Smooth muscle cell (in vitro differentiated cells): Measurements from ENCODE around the gene ZNF75A. TPM values are rescaled to one million over a fixed set of nuclear protein-coding genes. Genes with fewer than 3 reads are reported as not detected.

Experiments
- DNase-seq: peaks from one replicate; lab custom pipeline; 2025; ENCODE audit not compliant: unreplicated experiment; lab: John Stamatoyannopoulos, UW
- H2AFZ ChIP-seq: fragments of 200-600 bp; sonication (generic); 2 replicates; pipeline ENCODE4 v1.6.0; 2016; ENCODE audit warnings: antibody characterized with exemption, low read depth, mild to moderate bottlenecking
- H3F3A ChIP-seq: fragments of 200-600 bp; sonication (generic); 2 replicates; pipeline ENCODE4 v1.6.0; 2017; ENCODE audit warnings: antibody characterized with exemption, low read depth
- H3K27ac ChIP-seq: fragments of 200-600 bp; sonication (generic); 2 replicates; pipeline ENCODE4 v1.5.1; 2016; ENCODE audit warnings: low read depth, mild to moderate bottlenecking
- H3K27me3 ChIP-seq: fragments of 200-600 bp; sonication (generic); 2 replicates; pipeline ENCODE4 v1.6.1; 2016; ENCODE audit warnings: low read depth, mild to moderate bottlenecking
- H3K36me3 ChIP-seq: fragments of 200-600 bp; sonication (generic); 2 replicates; pipeline ENCODE4 v1.5.1; 2016; ENCODE audit warnings: low read depth
- H3K4me1 ChIP-seq: fragments of 200-600 bp; sonication (generic); 2 replicates; pipeline ENCODE4 v1.5.1; 2016; ENCODE audit warnings: low read depth
- H3K4me2 ChIP-seq: fragments of 200-600 bp; sonication (generic); 2 replicates; pipeline ENCODE4 v1.6.0; 2016; ENCODE audit warnings: mild to moderate bottlenecking
- H3K4me3 ChIP-seq: fragments of 200-600 bp; sonication (generic); 2 replicates; pipeline ENCODE4 v1.5.1; 2016; ENCODE audit warnings: mild to moderate bottlenecking
- H3K79me2 ChIP-seq: fragments of 200-600 bp; sonication (generic); 2 replicates; pipeline ENCODE4 v1.6.0; 2016; ENCODE audit warnings: low read depth, mild to moderate bottlenecking
- H3K9ac ChIP-seq: fragments of 200-600 bp; sonication (generic); 2 replicates; pipeline ENCODE4 v1.6.0; 2016; ENCODE audit warnings: low read depth
- H3K9me3 ChIP-seq: fragments of 200-600 bp; sonication (generic); replicated peaks from 2 replicates; pipeline ENCODE4 v1.5.1; 2016; ENCODE audit warnings: low read depth
- H4K20me1 ChIP-seq: fragments of 200-600 bp; sonication (generic); 2 replicates; pipeline ENCODE4 v1.6.0; 2016; ENCODE audit warnings: low read depth
- CTCF ChIP-seq: fragments of 200-600 bp; sonication (generic); IDR thresholded peaks from 2 replicates; pipeline ENCODE4 v1.5.1; 2017; ENCODE audit warnings: borderline replicate concordance, mild to moderate bottlenecking, antibody characterized with exemption; ENCODE audit not compliant: insufficient read depth, poor library complexity, severe bottlenecking
- WGBS: methylation state at CpG from one replicate; pipeline ENCODE4 v1.1.7; 2016; ENCODE audit warnings: low lambda C conversion rate; 5-methylcytosine and 5-hydroxymethylcytosine counted together
- polyA plus RNA-seq: library from polyadenylated mRNA; unstranded; fragments of >200 nt; fragmentation: Nextera tagmentation; extraction: Ambion mirVana; gene quantifications from 2 replicates; pipeline ENCODE4 v1.2.1, GENCODE V29; 2016
- total RNA-seq: library from RNA; depleted of rRNA; stranded (reverse); fragments of >200 nt; gene quantifications from 2 replicates; pipeline ENCODE4 v1.2.3, GENCODE V29; 2014

The ZNF75A gene
- total and polyA plus RNA-seq, 2 experiments from 2014 or later = 13.5 to 24.8 TPM

- no peak for DNase-seq
- 83% methylated on average over 3 of the region's 3 CpGs for WGBS
- no peaks in the 10 kb centered on the region for H3K27me3 ChIP-seq
- H3K9me3 ChIP-seq = no peaks in the 10 kb centered on the region
- no peaks in the 10 kb centered on the region for H3K79me2 ChIP-seq
- H3K4me1 ChIP-seq = no peaks in the 10 kb centered on the region
- no peak within 1 kb of the TSS for H2AFZ ChIP-seq
- H3K4me2 ChIP-seq = no peak within 1 kb of the TSS
- H3K36me3 ChIP-seq = no peaks in the 10 kb centered on the region
- no peak within 1 kb of the TSS for H3K27ac ChIP-seq
- H4K20me1 ChIP-seq = no peaks in the 10 kb centered on the region
- TF ChIP-seq CTCF = no peak
- H3K4me3 ChIP-seq = no peak within 1 kb of the TSS
- no peaks in the 10 kb centered on the region for H3F3A ChIP-seq
- H3K9ac ChIP-seq = no peak within 1 kb of the TSS
These were observed 50.3 kb downstream of the ZNF75A start, which contains the start of gene OR2C1 for GRCh38 chr16:3355589-3355988. TSS of gene OR2C1 (plus strand) at chr16:3355889. CDS start at chr16:3355941, 52 bp downstream.

- Histone ChIP-seq H3F3A (no peaks in the 10 kb centered on the region), H3K27me3 (no peaks in the 10 kb centered on the region), H3K4me2 (no peak overlapping the region), H3K4me1 (no peaks in the 10 kb centered on the region), H3K27ac (no peak overlapping the region), H3K9ac (no peak overlapping the region), H3K79me2 (no peaks in the 10 kb centered on the region), H2AFZ (no peak overlapping the region), H4K20me1 (no peaks in the 10 kb centered on the region), H3K9me3 (no peaks in the 10 kb centered on the region), H3K4me3 (no peak overlapping the region), H3K36me3 (no peaks in the 10 kb centered on the region)
- DNase-seq = no peak
- WGBS = 89% methylated on average over 10 of the region's 10 CpGs
- TF ChIP-seq CTCF = no peak
These were observed 50.8 kb downstream of the ZNF75A start for GRCh38 chr16:3356118-3356517.

GRCh38 chr16:3358871-3359270 is 53.6 kb downstream of the ZNF75A start:
- H3K4me1 ChIP-seq = no peaks in the 10 kb centered on the region
- DNase-seq = no peak
- no peak overlapping the region for H3K4me2 ChIP-seq
- H3K79me2 ChIP-seq = no peaks in the 10 kb centered on the region
- no peak for TF ChIP-seq CTCF
- 29% methylated on average over 1 of the region's 1 CpG for WGBS
- H3K9me3 ChIP-seq = no peaks in the 10 kb centered on the region
- no peaks in the 10 kb centered on the region for H4K20me1 ChIP-seq
- no peak overlapping the region for H3K9ac ChIP-seq
- no peak overlapping the region for H3K4me3 ChIP-seq
- no peaks in the 10 kb centered on the region for H3F3A ChIP-seq
- no peak overlapping the region for H2AFZ ChIP-seq
- H3K27ac ChIP-seq = no peak overlapping the region
- H3K36me3 ChIP-seq = no peaks in the 10 kb centered on the region
- no peaks in the 10 kb centered on the region for H3K27me3 ChIP-seq

GRCh38 chr16:3362931-3363330 is 57.6 kb downstream of the ZNF75A start:
- Histone ChIP-seq H3K27me3 (no peaks in the 10 kb centered on the region), H2AFZ (no peak overlapping the region), H3F3A (no peaks in the 10 kb centered on the region), H3K4me1 (no peaks in the 10 kb centered on the region), H3K4me3 (no peak overlapping the region), H3K36me3 (no peaks in the 10 kb centered on the region), H3K79me2 (no peaks in the 10 kb centered on the region), H4K20me1 (no peaks in the 10 kb centered on the region), H3K9me3 (no peaks in the 10 kb centered on the region), H3K27ac (no peak overlapping the region), H3K4me2 (no peak overlapping the region), H3K9ac (no peak overlapping the region)
- no peak for TF ChIP-seq CTCF
- no peak for DNase-seq
